OCI-LY1 (cell line): ENCODE data around the gene CAPRIN2.

Experiments used
- EZH2 ChIP-seq: fragments of 200-600 bp; sonication (generic), shearing (Covaris generic); IDR thresholded peaks from 2 replicates; pipeline ENCODE4 v1.8.0; 2017; ENCODE audit warnings: borderline replicate concordance, mixed run types, mild to moderate bottlenecking, antibody characterized with exemption, low read length, moderate library complexity, mixed read lengths
- TF ChIP-seq, protein P1 (sequence below): fragments of 200-600 bp; sonication (generic), shearing (Covaris generic); IDR thresholded peaks from 2 replicates; pipeline ENCODE4 v1.5.1; 2017; ENCODE audit warnings: mild to moderate bottlenecking, antibody characterized with exemption, low read length, moderate library complexity, mixed read lengths

- TF ChIP-seq, protein P1, sequence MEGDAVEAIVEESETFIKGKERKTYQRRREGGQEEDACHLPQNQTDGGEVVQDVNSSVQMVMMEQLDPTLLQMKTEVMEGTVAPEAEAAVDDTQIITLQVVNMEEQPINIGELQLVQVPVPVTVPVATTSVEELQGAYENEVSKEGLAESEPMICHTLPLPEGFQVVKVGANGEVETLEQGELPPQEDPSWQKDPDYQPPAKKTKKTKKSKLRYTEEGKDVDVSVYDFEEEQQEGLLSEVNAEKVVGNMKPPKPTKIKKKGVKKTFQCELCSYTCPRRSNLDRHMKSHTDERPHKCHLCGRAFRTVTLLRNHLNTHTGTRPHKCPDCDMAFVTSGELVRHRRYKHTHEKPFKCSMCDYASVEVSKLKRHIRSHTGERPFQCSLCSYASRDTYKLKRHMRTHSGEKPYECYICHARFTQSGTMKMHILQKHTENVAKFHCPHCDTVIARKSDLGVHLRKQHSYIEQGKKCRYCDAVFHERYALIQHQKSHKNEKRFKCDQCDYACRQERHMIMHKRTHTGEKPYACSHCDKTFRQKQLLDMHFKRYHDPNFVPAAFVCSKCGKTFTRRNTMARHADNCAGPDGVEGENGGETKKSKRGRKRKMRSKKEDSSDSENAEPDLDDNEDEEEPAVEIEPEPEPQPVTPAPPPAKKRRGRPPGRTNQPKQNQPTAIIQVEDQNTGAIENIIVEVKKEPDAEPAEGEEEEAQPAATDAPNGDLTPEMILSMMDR, result no peak
- TF ChIP-seq EZH2, result no peak
These were observed 6.6 kb downstream of the CAPRIN2 start for GRCh38 chr12:30748147-30748546.
